Coronary artery (tissue), 2 donors: Measurements from ENCODE around the gene UNC5C.

Experiments used
- DNase-seq: peaks from one replicate; pipeline ENCODE4 v3.0.0-alpha.2; 2017; ENCODE audit warnings: low spot score
- H3K27ac ChIP-seq, 2 donors: fragments of 200-600 bp; sonication (generic); one replicate each; pipeline ENCODE4 v1.5.1; 2016 to 2019
- H3K4me3 ChIP-seq: fragments of 200-600 bp; sonication (generic); 2 replicates; pipeline ENCODE4 v1.5.1; 2016; ENCODE audit warnings: mild to moderate bottlenecking, moderate library complexity
- CTCF ChIP-seq: fragments of 200-600 bp; sonication (generic); IDR thresholded peaks from one replicate; pipeline ENCODE4 v1.5.1; 2019; ENCODE audit warnings: antibody characterized with exemption

Gene UNC5C

GRCh38 chr4:95220205-95221175 lies 328.3 kb downstream of the UNC5C start:
- no peak for TF ChIP-seq CTCF
- Histone ChIP-seq H3K27ac (no peak overlapping the region), H3K4me3 (no peak overlapping the region)
- DNase-seq = no peak

GRCh38 chr4:95219109-95219508 lies 329.7 kb downstream of the UNC5C start:
- TF ChIP-seq CTCF = no peak

GRCh38 chr4:95217197-95217596 lies 331.6 kb downstream of the UNC5C start:
- no peak for DNase-seq
- no peak for TF ChIP-seq CTCF
- Histone ChIP-seq H3K27ac (no peak overlapping the region), H3K4me3 (no peak overlapping the region)

More at GRCh38 chr4:95219109-95219508, 329.7 kb downstream of the UNC5C start:
- Histone ChIP-seq H3K27ac (no peak overlapping the region), H3K4me3 (no peak overlapping the region)
- no peak for DNase-seq

- DNase-seq = no peak
- Histone ChIP-seq H3K27ac (no peak overlapping the region), H3K4me3 (no peak overlapping the region)
- no peak for TF ChIP-seq CTCF
Measured at GRCh38 chr4:95216636-95217035, 332.1 kb downstream of the UNC5C start.

- DNase-seq = no peak
- no peak overlapping the region for H3K27ac ChIP-seq
- H3K4me3 ChIP-seq = no peak overlapping the region
- no peak for TF ChIP-seq CTCF
Measured at GRCh38 chr4:95215991-95216605, 332.7 kb downstream of the UNC5C start.

GRCh38 chr4:95215043-95215442 lies 333.7 kb downstream of the UNC5C start:
- no peak overlapping the region for H3K27ac ChIP-seq
- H3K4me3 ChIP-seq = no peak overlapping the region
- TF ChIP-seq CTCF = no peak
- DNase-seq = no peak
